AG10803 (cell line): Measurements from ENCODE around the gene RASGEF1C.
A peak's percentile ranks its signal among the peaks of the same experiment; 100 is the strongest.
"Not testable (repeated sequence)": the region's sequence is repeated elsewhere in the genome, so short reads cannot be mapped to it uniquely, and the experiment has no call there.

Source experiments
- DNase-seq: peaks from one replicate; pipeline ENCODE4 v3.0.0; 2010; ENCODE audit warnings: low read depth
- H3K4me3 ChIP-seq: 2 replicates; pipeline ENCODE4 v1.5.1; 2011; ENCODE audit warnings: mild to moderate bottlenecking, low read length, control low read depth
- CTCF ChIP-seq: conservative IDR thresholded peaks from 2 replicates; pipeline ENCODE4 v1.5.1; 2011; ENCODE audit warnings: mild to moderate bottlenecking, low read length, control low read depth, inconsistent platforms

Gene RASGEF1C

DNA sequence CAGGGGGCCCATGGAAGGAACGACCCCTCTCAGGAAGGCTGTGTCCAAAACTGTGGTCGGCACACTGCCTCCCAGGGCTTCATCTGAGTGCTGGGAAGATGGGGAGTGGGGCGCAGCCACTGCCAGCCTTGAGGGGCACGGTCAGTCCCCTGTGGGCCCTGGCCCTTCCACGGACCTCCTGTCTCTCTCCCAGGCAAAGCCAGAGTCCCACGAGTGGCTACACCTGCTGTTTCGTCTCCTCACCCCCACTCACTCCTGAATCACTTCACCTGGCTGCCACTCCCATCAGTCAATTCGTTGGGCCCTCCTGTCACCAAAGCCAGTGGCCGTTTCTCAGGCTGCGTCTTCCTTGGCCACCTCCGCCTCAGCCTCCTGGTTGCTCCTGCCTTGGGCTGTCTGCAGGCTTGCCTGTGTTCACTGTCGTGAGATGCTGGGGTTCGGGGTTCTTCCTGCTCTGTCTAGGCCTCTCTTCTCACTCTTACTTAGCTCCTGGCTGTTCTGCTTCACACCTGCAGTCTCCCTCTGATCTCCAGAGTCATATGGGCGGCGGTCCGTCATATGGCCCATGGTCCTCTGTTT is 78.6 kb downstream of the RASGEF1C start:
- no peak for DNase-seq
- no peak for TF ChIP-seq CTCF
- H3K4me3 ChIP-seq = no peak overlapping the region

- no peak for DNase-seq
- TF ChIP-seq CTCF = no peak
- H3K4me3 ChIP-seq = no peak overlapping the region
These were observed 79.5 kb downstream of the RASGEF1C start for GRCh38 chr5:180129291-180130190.

DNA sequence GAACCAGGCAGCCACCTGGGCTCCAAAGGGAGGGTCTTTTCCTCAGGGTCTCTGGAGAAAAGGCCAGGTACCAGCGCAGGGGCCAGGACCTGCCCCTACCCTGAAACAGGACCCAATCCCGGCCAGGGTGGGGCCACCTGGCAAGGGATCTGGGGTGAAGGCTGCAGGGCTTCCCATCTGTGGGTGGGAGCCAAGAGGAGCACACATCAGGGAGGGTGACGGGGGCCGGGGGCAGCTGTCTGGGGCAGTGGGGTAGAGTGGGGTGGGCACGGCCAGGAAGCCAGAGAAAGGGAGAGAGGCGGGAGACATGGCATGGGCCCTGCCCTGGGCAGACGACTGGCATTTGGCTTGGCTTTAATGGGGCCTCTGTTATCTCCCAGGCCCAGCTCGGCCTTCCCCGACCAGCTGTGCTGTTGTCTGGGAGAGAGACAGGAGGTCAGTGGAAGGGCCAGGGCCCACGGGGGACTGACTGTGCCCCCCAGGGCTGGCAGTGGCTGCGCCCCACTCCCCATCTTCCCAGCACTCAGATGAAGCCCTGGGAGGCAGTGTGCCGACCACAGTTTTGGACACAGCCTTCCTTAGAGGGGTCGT is 80.2 kb downstream of the RASGEF1C start:
- DNase-seq = no peak
- TF ChIP-seq CTCF = no peak
- H3K4me3 ChIP-seq = no peak overlapping the region

DNA sequence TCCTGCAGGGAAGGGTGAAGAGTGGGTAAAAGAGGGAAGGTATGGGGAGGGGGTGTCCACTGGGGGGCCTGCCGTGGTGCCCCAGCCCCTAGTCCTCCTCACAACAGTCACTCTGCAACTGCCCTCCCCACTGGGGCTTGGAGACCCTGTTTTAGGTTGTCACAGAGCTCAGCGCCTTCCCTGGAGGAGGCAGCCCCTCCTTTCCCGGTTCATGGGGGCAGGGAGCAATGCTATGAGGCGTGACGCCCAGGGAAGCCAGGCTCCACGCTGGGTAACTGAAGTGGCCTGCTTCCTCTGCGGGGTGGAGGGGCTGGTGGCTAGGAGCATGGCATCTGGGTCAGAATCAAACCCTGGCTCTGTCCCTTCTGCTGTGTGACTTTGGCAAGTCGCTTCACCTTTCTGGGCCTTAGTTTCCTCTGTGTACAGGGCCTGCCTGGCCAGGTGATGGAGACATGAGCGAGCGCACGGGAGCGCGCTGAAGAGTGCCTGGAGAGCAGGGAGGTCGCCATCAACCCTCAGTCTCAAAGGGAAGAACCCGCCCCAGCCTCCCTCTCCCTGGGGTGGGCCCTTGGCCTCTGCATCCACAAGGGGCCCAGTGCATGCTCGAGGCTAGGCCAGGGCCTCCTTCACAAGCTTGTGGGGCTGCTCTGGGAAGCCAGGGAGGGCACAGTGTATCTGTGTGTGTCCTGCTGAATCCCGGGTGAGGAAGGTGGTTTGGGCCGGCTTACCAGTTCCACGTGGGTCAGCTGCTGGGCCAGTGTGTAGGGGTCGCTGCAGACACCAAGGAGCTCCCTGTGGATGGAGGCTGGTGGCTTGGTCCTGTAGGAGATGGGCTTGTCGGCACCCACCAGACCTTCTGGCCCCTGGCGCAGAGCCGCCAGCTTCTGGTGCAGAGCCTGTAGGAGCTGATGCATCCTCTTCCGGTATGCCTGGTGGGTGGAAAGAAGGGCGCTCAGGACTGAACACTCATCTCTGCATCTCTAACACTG is 81.0 kb downstream of the RASGEF1C start:
- DNase-seq = no peak
- H3K4me3 ChIP-seq = no peak overlapping the region
- no peak for TF ChIP-seq CTCF

DNA sequence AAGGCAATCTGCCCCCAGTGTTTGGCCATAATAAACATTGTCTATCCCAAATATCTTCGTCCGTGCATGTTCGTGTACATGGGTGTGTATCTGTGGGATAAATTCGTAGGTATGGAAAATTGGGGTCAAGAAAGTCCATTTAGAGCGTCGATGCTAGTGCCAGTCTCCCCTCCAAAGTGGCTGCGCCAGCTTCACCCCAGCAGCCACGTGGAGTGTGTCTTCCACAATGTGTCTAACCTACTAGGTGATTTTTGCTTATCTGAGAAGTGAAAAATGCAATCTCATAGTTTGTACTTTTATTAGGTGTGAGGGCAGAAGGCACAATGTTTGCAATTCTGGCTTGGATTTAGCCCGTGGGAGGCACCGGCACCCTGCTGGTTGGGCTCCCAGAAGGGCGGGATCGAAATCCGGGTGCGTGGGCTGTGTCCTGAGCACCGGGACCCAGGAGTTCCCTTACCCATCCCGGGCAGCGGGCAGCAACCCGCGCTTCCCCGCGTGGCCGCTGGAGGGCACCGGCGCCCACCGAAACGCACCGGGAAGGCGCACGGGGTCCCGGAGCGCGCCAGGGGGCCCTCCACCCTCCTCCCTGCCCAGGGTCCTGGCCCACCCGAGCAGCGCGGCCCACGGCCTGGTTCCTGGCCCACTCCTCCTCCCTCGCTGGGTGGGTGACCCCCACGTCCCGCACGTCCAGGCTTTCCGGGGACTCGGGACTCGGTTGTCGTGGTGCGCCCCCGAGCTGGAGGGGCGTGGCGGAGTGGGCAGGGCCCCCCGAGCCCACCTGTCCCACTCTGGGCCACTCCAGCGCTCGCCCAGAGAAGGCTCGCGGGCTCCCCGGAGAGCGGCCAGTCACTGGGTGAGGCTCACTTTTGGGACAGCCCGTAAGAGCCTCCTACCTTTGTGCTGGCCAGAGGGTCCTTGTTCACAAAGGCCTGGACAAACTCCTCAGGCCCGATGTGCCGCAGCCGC is 82.0 kb downstream of the RASGEF1C start:
- DNase-seq = no peak
- no peak overlapping the region for H3K4me3 ChIP-seq
- peak; percentile 56 for TF ChIP-seq CTCF

GRCh38 chr5:180126156-180126555 is 82.9 kb downstream of the RASGEF1C start:
- DNase-seq, H3K4me3 ChIP-seq: not testable (repeated sequence)

DNA sequence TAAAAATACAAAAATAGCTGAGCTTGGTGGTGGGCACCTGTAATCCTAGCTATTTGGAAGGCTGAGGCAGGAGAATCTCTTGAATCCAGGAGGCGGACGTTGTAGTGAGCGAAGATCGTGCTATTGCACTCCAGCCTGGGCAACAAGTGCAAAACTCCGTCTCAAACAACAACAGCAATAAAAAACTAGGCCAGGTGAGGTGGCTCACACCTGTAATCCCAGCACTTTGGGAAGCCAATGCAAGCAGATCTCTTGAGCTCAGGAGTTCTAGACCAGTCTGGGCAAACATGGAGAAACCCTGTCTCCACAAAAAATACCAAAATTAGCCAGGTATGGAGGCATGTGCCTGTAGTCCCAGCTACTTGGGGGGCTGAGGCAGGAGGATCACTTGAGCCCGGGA is 84.3 kb downstream of the RASGEF1C start:
- H3K4me3 ChIP-seq = not testable (repeated sequence)

More for the DNA sequence above, 84.3 kb downstream of the RASGEF1C start:
- DNase-seq = not testable (repeated sequence)
